GM18858 (cell line): ENCODE measurements around the gene MMP26.
"Not testable (repeated sequence)": the region's sequence is repeated elsewhere in the genome, so short reads cannot be mapped to it uniquely, and the experiment has no call there.

Experiments used
- ATAC-seq: cut with Tn5 transposase; IDR thresholded peaks from one replicate; pipeline ENCODE4 v1.9.1; 2021; ENCODE audit not compliant: unreplicated experiment

The MMP26 gene

GRCh38 chr11:4722616-4723534 lies 18.3 kb downstream of the MMP26 start:
- not testable (repeated sequence) for ATAC-seq

GRCh38 chr11:4727171-4727570 lies 22.6 kb downstream of the MMP26 start:
- ATAC-seq, result no peak

- no peak for ATAC-seq
Observed at GRCh38 chr11:4740735-4741134, 36.2 kb downstream of the MMP26 start.

GRCh38 chr11:4748438-4748837 lies 43.9 kb downstream of the MMP26 start:
- ATAC-seq, result no peak

GRCh38 chr11:4751201-4751600 lies 46.6 kb downstream of the MMP26 start:
- ATAC-seq, result no peak
